ENCODE results near the gene CCDC51. TPM values are rescaled to one million over a fixed set of nuclear protein-coding genes. Genes with fewer than 3 reads are reported as not detected.

The CCDC51 gene
- total and polyA plus RNA-seq, 9 of the 15 experiments (the other 6 are each of a cell fraction or from before 2014, with no cell fraction given), result 6.5 to 18.6 (median 15.7) TPM

DNA sequence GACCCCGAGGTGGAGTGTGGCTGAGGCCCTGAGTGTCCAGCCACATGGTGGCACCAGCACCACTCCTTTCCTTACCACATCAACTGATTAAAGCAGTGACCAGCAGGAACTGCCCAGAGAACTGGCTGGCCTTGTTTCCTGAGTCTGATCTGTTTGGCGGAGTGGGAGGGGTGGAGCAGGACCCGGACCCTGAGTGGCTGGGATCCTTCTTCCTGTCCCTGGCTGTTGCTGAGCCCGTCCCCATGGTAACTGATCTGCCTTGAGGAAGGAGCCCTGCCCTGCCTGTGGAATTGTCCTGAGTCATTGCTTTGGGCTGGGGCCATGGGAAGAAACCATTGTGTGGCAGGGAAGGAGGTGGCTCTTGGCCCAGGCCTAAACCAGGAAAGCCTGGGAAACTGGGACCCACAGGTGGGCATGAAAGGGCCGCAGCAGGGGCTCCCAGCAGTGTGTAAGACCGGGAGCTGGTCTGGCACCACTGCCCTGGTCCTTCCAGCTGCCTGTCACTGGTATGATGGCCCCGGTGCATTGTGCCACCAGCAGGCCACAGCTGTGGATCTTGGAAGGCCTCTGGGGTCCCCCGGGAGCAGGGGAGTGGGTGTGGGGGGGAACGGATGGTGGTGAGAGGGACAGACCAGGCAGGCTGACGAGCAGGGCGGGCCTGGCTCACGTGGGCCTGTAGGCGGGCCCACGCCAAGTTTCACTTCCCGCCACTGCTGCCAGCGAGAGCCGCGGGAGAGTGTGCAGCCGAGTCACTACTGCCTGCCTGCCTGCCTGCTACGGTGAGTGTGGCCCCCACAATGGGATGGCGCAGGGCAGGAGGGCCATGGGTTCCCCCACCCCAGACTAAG lies 25.8 kb upstream of the CCDC51 start (continued):
- no peak for TF ChIP-seq ZNF408 (CRISPR knock-in tag; IDR thresholded peaks at IDR 0.05; ENCODE audit: low read depth)
- peak; percentile 96 for TF ChIP-seq RFX1 (IDR thresholded peaks at IDR 0.05)
- 0 out of 2 replicates have a peak, but pooled peaks have one; percentile 21 for TF ChIP-seq ARID1B (IDR thresholded peaks at IDR 0.05)
- TF ChIP-seq, protein P1, sequence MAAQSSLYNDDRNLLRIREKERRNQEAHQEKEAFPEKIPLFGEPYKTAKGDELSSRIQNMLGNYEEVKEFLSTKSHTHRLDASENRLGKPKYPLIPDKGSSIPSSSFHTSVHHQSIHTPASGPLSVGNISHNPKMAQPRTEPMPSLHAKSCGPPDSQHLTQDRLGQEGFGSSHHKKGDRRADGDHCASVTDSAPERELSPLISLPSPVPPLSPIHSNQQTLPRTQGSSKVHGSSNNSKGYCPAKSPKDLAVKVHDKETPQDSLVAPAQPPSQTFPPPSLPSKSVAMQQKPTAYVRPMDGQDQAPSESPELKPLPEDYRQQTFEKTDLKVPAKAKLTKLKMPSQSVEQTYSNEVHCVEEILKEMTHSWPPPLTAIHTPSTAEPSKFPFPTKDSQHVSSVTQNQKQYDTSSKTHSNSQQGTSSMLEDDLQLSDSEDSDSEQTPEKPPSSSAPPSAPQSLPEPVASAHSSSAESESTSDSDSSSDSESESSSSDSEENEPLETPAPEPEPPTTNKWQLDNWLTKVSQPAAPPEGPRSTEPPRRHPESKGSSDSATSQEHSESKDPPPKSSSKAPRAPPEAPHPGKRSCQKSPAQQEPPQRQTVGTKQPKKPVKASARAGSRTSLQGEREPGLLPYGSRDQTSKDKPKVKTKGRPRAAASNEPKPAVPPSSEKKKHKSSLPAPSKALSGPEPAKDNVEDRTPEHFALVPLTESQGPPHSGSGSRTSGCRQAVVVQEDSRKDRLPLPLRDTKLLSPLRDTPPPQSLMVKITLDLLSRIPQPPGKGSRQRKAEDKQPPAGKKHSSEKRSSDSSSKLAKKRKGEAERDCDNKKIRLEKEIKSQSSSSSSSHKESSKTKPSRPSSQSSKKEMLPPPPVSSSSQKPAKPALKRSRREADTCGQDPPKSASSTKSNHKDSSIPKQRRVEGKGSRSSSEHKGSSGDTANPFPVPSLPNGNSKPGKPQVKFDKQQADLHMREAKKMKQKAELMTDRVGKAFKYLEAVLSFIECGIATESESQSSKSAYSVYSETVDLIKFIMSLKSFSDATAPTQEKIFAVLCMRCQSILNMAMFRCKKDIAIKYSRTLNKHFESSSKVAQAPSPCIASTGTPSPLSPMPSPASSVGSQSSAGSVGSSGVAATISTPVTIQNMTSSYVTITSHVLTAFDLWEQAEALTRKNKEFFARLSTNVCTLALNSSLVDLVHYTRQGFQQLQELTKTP (IDR thresholded peaks at IDR 0.05; ENCODE audit: low read depth in 1 of 2, partially characterized antibody in 2 of 2), result no peak
- TF ChIP-seq ZNF347 (CRISPR knock-in tag; IDR thresholded peaks at IDR 0.05; ENCODE audit: low read depth), result no peak
- TF ChIP-seq MECOM (CRISPR knock-in tag; IDR thresholded peaks at IDR 0.05), result no peak
- no peak for TF ChIP-seq KAT2B (IDR thresholded peaks at IDR 0.05; ENCODE audit: low read depth, low read length)
- TF ChIP-seq CTBP1 (IDR thresholded peaks at IDR 0.05; ENCODE audit: borderline replicate concordance), result peak; percentile 82
- TF ChIP-seq NONO (IDR thresholded peaks at IDR 0.05; ENCODE audit: low read depth in 2 of 2, low read length in 1 of 2), result peak in 1 of 2 experiments; percentile 38; a peak in 1 of 4 replicates
- no peak for TF ChIP-seq CBX2 (IDR thresholded peaks at IDR 0.05; ENCODE audit: insufficient read depth, low read length, poor library complexity, severe bottlenecking)
- peak; percentile 32; the same call in 1 of the 2 replicates for TF ChIP-seq RBFOX2 (IDR thresholded peaks at IDR 0.05; ENCODE audit: low read depth, low read length)
- TF ChIP-seq SP2 (IDR thresholded peaks at IDR 0.05; ENCODE audit: extremely low read depth, low read depth, low read length, poor library complexity, severe bottlenecking), result no peak
- no peak for TF ChIP-seq ATF1 (CRISPR knock-in tag; IDR thresholded peaks at IDR 0.05)
- TF ChIP-seq ATF1 (tag; IDR thresholded peaks at IDR 0.05), result no peak
- TF ChIP-seq, protein P2, sequence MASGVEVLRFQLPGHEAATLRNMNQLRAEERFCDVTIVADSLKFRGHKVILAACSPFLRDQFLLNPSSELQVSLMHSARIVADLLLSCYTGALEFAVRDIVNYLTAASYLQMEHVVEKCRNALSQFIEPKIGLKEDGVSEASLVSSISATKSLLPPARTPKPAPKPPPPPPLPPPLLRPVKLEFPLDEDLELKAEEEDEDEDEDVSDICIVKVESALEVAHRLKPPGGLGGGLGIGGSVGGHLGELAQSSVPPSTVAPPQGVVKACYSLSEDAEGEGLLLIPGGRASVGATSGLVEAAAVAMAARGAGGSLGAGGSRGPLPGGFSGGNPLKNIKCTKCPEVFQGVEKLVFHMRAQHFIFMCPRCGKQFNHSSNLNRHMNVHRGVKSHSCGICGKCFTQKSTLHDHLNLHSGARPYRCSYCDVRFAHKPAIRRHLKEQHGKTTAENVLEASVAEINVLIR (CRISPR knock-in tag; IDR thresholded peaks at IDR 0.05), result no peak

All from K562 (cell line).